Keratinocyte (primary cell): ENCODE results near the gene PDCD1LG2.

Source experiments
- CTCF ChIP-seq, 3 experiments: IDR thresholded peaks in 1 of 3; conservative IDR thresholded peaks in 1 of 3; optimal IDR thresholded peaks in 1 of 3; 2 replicates in 2 of 3; 3 replicates in 1 of 3; pipeline versions ENCODE3 to v1.5.1; 2011; ENCODE audit warnings: low read length in 3 of 3, mild to moderate bottlenecking in 3 of 3, moderate library complexity in 2 of 3, control low read depth in 1 of 3, inconsistent platforms in 1 of 3; ENCODE audit not compliant: insufficient read depth in 2 of 3; ENCODE audit errors: extremely low read depth in 1 of 3
- EZH2 ChIP-seq: IDR thresholded peaks from one replicate; pipeline ENCODE4 v1.6.1; 2012; ENCODE audit warnings: inconsistent platforms, mild to moderate bottlenecking, low read length, moderate library complexity

GRCh38 chr9:5486988-5487387, 23.3 kb upstream of the PDCD1LG2 start:
- TF ChIP-seq EZH2 (no peak), CTCF (optimal IDR thresholded peaks at IDR 0.05 in 1 of 3, IDR thresholded peaks at IDR 0.05 in 1 of 3, conservative IDR thresholded peaks at IDR 0.05 in 1 of 3; ENCODE audit: extremely low read depth in 1 of 3, insufficient read depth in 2 of 3, low read length in 3 of 3) (no peak)
